Neuronal stem cell (in vitro differentiated cells): Measurements from ENCODE around the gene CGB5.
"Not testable (repeated sequence)": the region's sequence is repeated elsewhere in the genome, so short reads cannot be mapped to it uniquely, and the experiment has no call there.

Source experiments
- DNase-seq: peaks from one replicate; pipeline ENCODE4 v3.0.0-alpha.2; 2013; ENCODE audit warnings: low spot score
- H2AFZ ChIP-seq: one replicate; pipeline ENCODE4 v1.6.1; 2013; ENCODE audit warnings: mild to moderate bottlenecking, low read length, inconsistent platforms
- H2AK5ac ChIP-seq: 2 replicates; pipeline ENCODE4 v1.6.1; 2013; ENCODE audit warnings: low read depth, mild to moderate bottlenecking, inconsistent platforms, low read length, moderate library complexity, mixed read lengths
- H2BK120ac ChIP-seq: 2 replicates; pipeline ENCODE4 v1.6.1; 2013; ENCODE audit warnings: low read depth, mild to moderate bottlenecking, inconsistent platforms, low read length, moderate library complexity, mixed read lengths
- H2BK12ac ChIP-seq: one replicate; pipeline ENCODE4 v1.6.1; 2013; ENCODE audit warnings: low read length, inconsistent platforms
- H2BK15ac ChIP-seq: 2 replicates; pipeline ENCODE4 v1.6.1; 2013; ENCODE audit warnings: mild to moderate bottlenecking, low read length, inconsistent platforms, mixed read lengths
- H2BK5ac ChIP-seq: one replicate; pipeline ENCODE4 v1.6.1; 2013; ENCODE audit warnings: inconsistent platforms, mild to moderate bottlenecking, low read length, moderate library complexity
- H3K14ac ChIP-seq: one replicate; pipeline ENCODE4 v1.6.1; 2013; ENCODE audit warnings: low read length, inconsistent platforms
- H3K18ac ChIP-seq: 2 replicates; pipeline ENCODE4 v1.6.1; 2013; ENCODE audit warnings: low read length, inconsistent platforms
- H3K23ac ChIP-seq: 2 replicates; pipeline ENCODE4 v1.6.1; 2013; ENCODE audit warnings: low read depth, mild to moderate bottlenecking, mixed read lengths, low read length, inconsistent platforms; ENCODE audit not compliant: poor library complexity
- H3K27ac ChIP-seq: replicated peaks from 3 replicates; pipeline ENCODE4 v1.5.1; 2013; ENCODE audit warnings: low read length, inconsistent platforms
- H3K27me3 ChIP-seq, 3 experiments: 2 replicates each; pipeline ENCODE4 v1.6.1; 2013; ENCODE audit warnings: low read length in 3 of 3, mild to moderate bottlenecking in 2 of 3, inconsistent platforms in 1 of 3, low read depth in 1 of 3, mixed read lengths in 1 of 3, moderate library complexity in 1 of 3; ENCODE audit not compliant: control insufficient read depth in 3 of 3, insufficient read depth in 3 of 3
- H3K36me3 ChIP-seq, 2 donors: replicated peaks in 1 of 2; 2 replicates each; pipeline ENCODE4 v1.6.1; 2013; ENCODE audit warnings: low read length in 2 of 2; ENCODE audit not compliant: control insufficient read depth in 2 of 2, insufficient read depth in 2 of 2
- H3K4ac ChIP-seq: 2 replicates; pipeline ENCODE4 v1.6.1; 2013; ENCODE audit warnings: inconsistent platforms, mild to moderate bottlenecking, low read length, moderate library complexity
- H3K4me1 ChIP-seq, 2 donors: 1 replicate in 1 of 2; 2 replicates in 1 of 2; pipeline ENCODE4 v1.6.1; 2013; ENCODE audit warnings: low read length in 2 of 2, low read depth in 1 of 2; ENCODE audit not compliant: control insufficient read depth in 2 of 2, insufficient read depth in 1 of 2
- H3K4me2 ChIP-seq: one replicate; pipeline ENCODE4 v1.6.1; 2013; ENCODE audit warnings: mild to moderate bottlenecking, low read length, inconsistent platforms; ENCODE audit not compliant: insufficient read depth, poor library complexity, severe bottlenecking
- H3K4me3 ChIP-seq, 2 donors: 2 replicates each; pipeline ENCODE4 v1.5.1; 2013; ENCODE audit warnings: low read length in 2 of 2, mild to moderate bottlenecking in 2 of 2, inconsistent platforms in 1 of 2, moderate library complexity in 1 of 2
- H3K79me1 ChIP-seq: one replicate; pipeline ENCODE4 v1.6.1; 2013; ENCODE audit warnings: low read depth, mild to moderate bottlenecking, inconsistent platforms, low read length, moderate library complexity
- H3K9ac ChIP-seq: one replicate; pipeline ENCODE4 v1.6.1; 2013; ENCODE audit warnings: mild to moderate bottlenecking, low read depth, low read length, inconsistent platforms; ENCODE audit not compliant: poor library complexity
- H3K9me3 ChIP-seq, 2 donors: replicated peaks in 1 of 2; 2 replicates each; pipeline versions ENCODE3 to v1.6.1; 2013; ENCODE audit warnings: low read length in 2 of 2, mild to moderate bottlenecking in 2 of 2, inconsistent platforms in 1 of 2, low read depth in 1 of 2, mixed read lengths in 1 of 2, moderate library complexity in 1 of 2; ENCODE audit not compliant: control insufficient read depth in 2 of 2, insufficient read depth in 1 of 2
- H4K8ac ChIP-seq: one replicate; pipeline ENCODE4 v1.6.1; 2013; ENCODE audit warnings: low read depth, mild to moderate bottlenecking, inconsistent platforms, low read length, moderate library complexity
- H4K91ac ChIP-seq: one replicate; pipeline ENCODE4 v1.6.1; 2013; ENCODE audit warnings: low read length, low read depth, mild to moderate bottlenecking, inconsistent platforms; ENCODE audit not compliant: poor library complexity
- WGBS, 2 donors: extraction: QIAGEN DNeasy Blood & Tissue Kit; methylation state at CpG; one replicate each; pipeline ENCODE4 v1.1.7; 2013; ENCODE audit warnings: missing lambda C conversion rate in 2 of 2, mixed read lengths in 1 of 2; ENCODE audit not compliant: insufficient read length in 2 of 2, insufficient replicate concordance in 1 of 2; ENCODE audit errors: extremely low coverage in 2 of 2; 5-methylcytosine and 5-hydroxymethylcytosine counted together

The CGB5 gene

DNA sequence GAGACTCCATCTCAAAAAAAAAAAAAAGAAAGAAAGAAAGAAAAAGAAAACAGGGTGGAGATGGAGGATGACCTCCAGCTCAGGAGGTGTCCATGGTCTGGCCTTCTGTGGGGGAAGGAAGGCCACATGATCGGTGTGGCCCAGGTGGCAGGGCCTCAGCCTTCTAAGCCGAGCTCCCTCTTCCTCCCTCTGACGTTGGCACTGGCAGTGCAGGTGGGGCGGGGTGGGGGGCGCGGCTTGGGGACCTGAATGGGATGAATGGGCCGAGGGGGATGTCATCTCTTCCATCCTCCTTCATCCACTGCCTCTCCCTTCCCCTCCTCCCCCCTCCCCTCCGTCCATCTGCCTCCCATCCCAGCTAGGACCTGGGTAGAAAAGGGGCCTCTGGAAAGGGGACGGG lies 3.9 kb upstream of the CGB5 start:
- H2BK120ac ChIP-seq, H2AK5ac ChIP-seq, H3K9me3 ChIP-seq, H3K14ac ChIP-seq, H3K36me3 ChIP-seq, H2BK12ac ChIP-seq, H3K4me1 ChIP-seq, H2AFZ ChIP-seq, H3K4me3 ChIP-seq, H3K9ac ChIP-seq, H4K8ac ChIP-seq, H3K27ac ChIP-seq, H3K23ac ChIP-seq, H3K27me3 ChIP-seq, H4K91ac ChIP-seq, DNase-seq, H3K4ac ChIP-seq, H3K4me2 ChIP-seq, H2BK15ac ChIP-seq, H2BK5ac ChIP-seq, H3K18ac ChIP-seq, H3K79me1 ChIP-seq: not testable (repeated sequence)
- WGBS, 2 donors = no CpG with 5 or more reads among the region's 9 CpGs

GRCh38 chr19:49042177-49042576 lies 1.5 kb upstream of the CGB5 start:
- Histone ChIP-seq H3K14ac (no peak overlapping the region), H4K8ac (no peak overlapping the region), H2BK120ac (no peak overlapping the region), H3K27ac (no peak overlapping the region), H3K23ac (no peak overlapping the region), H3K9me3 (no peaks in the 10 kb centered on the region), H3K36me3 (no peaks in the 10 kb centered on the region), H3K4me2 (no peak overlapping the region), H3K4me3 (no peak overlapping the region), H3K9ac (no peak overlapping the region), H2AFZ (no peak overlapping the region), H4K91ac (no peak overlapping the region), H3K27me3 (no peaks in the 10 kb centered on the region), H3K4ac (no peak overlapping the region), H3K79me1 (no peaks in the 10 kb centered on the region), H3K18ac (no peak overlapping the region), H2AK5ac (no peak overlapping the region), H2BK15ac (no peak overlapping the region), H3K4me1 (no peaks in the 10 kb centered on the region), H2BK12ac (no peak overlapping the region), H2BK5ac (no peak overlapping the region)
- no CpG with 5 or more reads among the region's 17 CpGs for WGBS, 2 donors
- no peak for DNase-seq

DNA sequence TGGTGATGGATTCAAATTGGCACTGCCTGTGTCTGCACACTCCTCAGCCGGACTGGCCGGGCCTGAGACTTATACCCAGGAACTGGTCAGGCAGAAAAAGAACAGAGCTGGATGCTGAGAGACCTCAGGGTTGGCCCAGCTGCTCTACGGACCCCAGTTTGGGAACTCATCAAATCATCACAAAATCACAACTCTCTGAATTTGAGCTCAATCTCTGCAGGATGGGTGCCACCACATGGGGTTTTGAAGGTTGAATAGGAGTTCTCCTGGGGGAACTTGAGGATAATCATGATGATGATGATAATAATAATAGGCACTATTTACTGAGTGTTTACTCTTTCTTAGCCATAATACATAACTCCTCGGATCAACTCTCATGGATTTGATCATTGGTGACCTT lies 982 bp upstream of the CGB5 start:
- H3K79me1 ChIP-seq, H2BK120ac ChIP-seq, H2AFZ ChIP-seq, H3K27me3 ChIP-seq, H4K91ac ChIP-seq, H2AK5ac ChIP-seq, H3K18ac ChIP-seq, H3K4me3 ChIP-seq, H3K14ac ChIP-seq, H3K9me3 ChIP-seq, H3K4me2 ChIP-seq, H2BK15ac ChIP-seq, H2BK12ac ChIP-seq, H3K23ac ChIP-seq, H3K27ac ChIP-seq, H3K4me1 ChIP-seq, H3K9ac ChIP-seq, H2BK5ac ChIP-seq, H3K4ac ChIP-seq, H3K36me3 ChIP-seq, DNase-seq, H4K8ac ChIP-seq: not testable (repeated sequence)
- no CpG with 5 or more reads among the region's 4 CpGs for WGBS, 2 donors

GRCh38 chr19:49049011-49049410 lies 5.4 kb downstream of the CGB5 start, which contains the start of gene CGB8:
CGB8 (minus strand) TSS chr19:49049111; CDS start chr19:49048739, 372 bp downstream.
- not testable (repeated sequence) for H2AK5ac ChIP-seq, H3K9me3 ChIP-seq, H2BK120ac ChIP-seq, H2AFZ ChIP-seq, H3K9ac ChIP-seq, DNase-seq, H2BK12ac ChIP-seq, H3K4ac ChIP-seq, H3K27ac ChIP-seq, H4K8ac ChIP-seq, H3K79me1 ChIP-seq, H3K4me2 ChIP-seq, H3K18ac ChIP-seq, H3K14ac ChIP-seq, H3K4me1 ChIP-seq, H2BK15ac ChIP-seq, H3K27me3 ChIP-seq, H3K36me3 ChIP-seq, H3K23ac ChIP-seq, H2BK5ac ChIP-seq, H3K4me3 ChIP-seq, H4K91ac ChIP-seq
- no CpG with 5 or more reads among the region's 12 CpGs for WGBS, 2 donors
